GM21737 (cell line): ENCODE measurements around the gene KCNS1.

Experiments used
- ATAC-seq: cut with Tn5 transposase; IDR thresholded peaks from one replicate; pipeline ENCODE4 v1.9.1; 2021; ENCODE audit warnings: mild to moderate bottlenecking, moderate library complexity; ENCODE audit not compliant: unreplicated experiment

KCNS1 gene

GRCh38 chr20:45110301-45110700 lies 9.4 kb upstream of the KCNS1 start:
- ATAC-seq, result no peak

GRCh38 chr20:45109634-45110033 lies 8.7 kb upstream of the KCNS1 start:
- ATAC-seq, result no peak

DNA sequence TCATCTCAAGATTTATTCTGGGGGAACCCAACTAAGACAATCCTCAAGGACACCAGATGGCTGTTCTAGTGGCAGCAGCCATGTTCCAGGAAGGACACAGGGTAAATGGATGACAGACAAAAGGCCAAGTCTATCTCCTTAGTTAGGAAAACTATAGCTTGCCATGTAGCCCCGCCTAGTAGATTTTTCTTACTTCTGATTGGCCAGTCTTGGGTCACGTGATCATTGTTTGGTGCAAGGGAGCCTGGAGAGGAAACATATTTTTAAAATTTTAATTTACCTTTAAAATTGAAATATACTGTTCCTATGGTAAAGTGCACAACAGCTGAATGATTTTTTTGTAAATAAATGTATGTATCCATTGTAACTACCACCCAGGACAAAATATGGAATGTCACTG lies 4.4 kb upstream of the KCNS1 start:
- no peak for ATAC-seq

GRCh38 chr20:45104786-45105185 lies 3.9 kb upstream of the KCNS1 start:
- no peak for ATAC-seq

- no peak for ATAC-seq
Measured at GRCh38 chr20:45103072-45103471, 2.1 kb upstream of the KCNS1 start.

DNA sequence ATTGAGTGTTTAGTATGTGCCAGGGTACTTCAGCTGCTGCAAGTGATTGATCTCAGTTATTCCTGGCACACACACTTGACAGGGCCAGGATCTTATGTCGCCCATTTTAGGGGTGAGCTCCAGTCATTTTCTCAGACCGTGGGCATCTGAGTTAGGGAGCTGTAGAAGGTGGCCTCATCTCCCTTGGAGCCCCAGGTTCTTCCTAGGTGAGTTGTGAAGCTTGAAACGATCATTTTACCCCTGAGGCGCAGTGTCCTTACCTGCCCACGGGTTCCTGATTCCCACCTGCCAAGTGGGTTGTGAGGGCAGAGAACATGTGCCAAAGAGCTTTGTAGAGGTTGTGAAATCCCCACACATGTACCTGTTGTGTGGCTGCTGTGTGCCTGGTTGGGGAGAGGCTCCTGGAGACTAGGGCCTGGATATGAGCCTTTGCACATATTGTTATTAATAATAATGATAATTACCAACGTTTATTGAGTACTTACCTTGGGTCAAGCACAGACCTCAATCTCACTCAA lies 465 bp upstream of the KCNS1 start:
- ATAC-seq, result no peak

DNA sequence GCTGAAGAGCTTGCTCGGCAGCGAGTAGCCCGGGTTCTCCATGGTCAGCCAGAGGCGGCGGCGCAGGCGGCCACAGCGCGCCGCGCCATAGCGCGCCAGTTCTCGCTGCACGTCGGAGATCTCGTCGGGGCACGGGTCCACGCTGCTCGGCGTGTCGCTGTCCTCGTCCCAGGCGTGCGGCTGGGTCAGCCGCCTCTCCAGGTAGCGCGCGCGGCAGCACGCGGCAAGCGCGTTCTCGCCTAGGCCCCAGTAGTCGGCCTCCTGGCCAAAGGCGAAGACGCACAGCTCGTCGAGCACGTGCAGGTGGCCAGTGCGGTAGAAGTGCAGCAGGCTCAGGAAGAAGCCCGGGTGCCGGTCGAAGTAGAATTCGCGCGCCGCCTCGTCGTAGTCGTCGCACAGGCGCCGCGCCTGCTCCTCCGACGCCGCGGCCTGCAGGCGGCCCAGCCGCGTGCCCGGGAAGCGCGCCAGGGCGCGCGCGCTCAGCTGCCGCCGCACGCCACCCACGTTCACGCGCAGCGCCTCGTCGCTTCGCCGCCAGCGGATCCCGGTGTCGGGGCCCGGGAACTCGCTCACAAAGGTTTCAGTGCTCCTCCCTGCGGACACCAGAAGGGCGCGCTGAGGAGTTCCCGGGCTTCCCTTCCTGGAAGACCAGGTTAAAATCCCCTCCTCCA lies 2.7 kb downstream of the KCNS1 start:
- ATAC-seq, result no peak

DNA sequence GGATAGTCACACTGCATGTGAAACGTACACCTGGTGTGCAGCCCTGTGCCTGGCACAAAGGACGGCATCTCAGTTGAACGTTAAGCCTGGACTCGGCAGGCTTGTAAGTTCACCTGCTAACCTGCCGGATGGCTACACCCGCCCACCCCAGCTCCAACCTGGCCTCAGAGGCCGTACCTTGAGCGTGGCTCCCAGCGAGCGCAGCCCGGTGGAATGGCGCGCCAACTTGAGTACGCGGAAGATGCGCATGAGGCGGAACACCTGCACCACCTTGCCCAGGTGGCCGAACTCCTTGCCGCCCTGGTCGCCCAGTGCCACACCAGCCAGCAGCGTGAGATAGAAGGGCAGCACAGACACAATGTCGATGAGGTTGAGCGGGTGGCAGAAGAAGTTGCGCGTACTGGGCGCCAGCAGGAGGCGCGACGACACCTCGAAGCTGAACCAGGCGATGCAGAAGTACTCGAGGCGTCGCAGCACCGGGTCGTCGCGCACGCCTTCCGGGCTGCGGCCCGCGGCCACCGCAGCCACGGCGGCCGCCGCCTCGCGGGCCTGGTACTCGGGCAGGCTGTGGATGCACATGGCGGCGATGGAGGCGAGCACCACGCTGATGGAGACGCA lies 3.3 kb downstream of the KCNS1 start:
- no peak for ATAC-seq

GRCh38 chr20:45096781-45097180 lies 4.1 kb downstream of the KCNS1 start:
- ATAC-seq, result no peak

- no peak for ATAC-seq
Measured at GRCh38 chr20:45095805-45096238, 5.1 kb downstream of the KCNS1 start.

DNA sequence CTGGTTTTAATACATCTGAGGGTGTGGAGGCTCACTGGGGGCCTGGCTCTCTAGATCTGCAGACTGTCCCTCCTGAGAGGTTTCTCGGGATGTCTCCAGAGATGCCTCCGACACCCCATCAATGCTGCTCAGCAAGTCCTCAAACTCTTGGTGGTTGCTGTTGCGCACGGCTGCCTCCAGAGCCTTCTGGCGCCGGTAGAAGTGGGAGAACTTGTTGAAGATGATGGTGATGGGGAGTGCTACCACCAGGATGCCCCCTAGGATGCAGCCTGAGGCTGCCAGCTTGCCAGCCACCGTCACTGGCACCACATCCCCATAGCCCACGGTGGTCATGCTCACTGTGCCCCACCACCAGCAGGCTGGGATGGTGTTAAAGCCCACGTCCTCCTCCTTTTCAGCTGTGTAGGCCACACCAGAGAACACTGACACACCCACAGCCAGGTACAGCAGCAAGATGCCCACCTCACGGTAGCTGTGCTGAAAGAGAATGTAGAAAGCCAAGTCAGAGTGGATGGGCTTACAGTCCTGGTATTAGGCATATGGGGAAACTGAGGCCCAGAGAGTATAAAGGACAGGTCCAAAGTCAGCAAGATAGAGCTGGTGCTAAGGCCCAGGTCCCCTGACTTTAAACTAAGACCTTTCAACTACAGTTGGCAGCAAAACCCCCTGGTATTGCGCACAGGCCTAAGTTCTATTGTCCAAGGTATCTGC lies 5.9 kb downstream of the KCNS1 start:
- no peak for ATAC-seq

GRCh38 chr20:45094201-45094600 lies 6.7 kb downstream of the KCNS1 start:
- ATAC-seq, result no peak

DNA sequence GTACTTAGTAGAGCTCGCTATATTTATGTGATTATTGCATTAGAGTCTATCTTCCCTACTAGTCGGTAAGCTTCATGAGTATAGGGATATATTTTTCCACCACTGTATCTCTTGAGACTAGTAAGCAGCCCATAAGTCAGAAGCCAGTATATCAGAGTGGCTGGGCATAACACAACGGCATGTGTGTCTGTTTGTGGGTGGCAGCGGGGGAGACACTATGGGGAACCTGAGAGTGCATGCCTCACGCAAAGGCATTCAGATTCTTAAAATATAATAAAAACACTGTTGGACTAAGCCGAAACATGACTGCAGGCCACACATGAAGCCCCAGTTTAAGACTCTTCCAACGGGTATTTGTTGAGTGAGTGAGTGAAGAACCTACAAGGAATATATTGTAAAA lies 8.0 kb downstream of the KCNS1 start:
- no peak for ATAC-seq

- ATAC-seq, result no peak
Measured at GRCh38 chr20:45091366-45091765, 9.6 kb downstream of the KCNS1 start.

DNA sequence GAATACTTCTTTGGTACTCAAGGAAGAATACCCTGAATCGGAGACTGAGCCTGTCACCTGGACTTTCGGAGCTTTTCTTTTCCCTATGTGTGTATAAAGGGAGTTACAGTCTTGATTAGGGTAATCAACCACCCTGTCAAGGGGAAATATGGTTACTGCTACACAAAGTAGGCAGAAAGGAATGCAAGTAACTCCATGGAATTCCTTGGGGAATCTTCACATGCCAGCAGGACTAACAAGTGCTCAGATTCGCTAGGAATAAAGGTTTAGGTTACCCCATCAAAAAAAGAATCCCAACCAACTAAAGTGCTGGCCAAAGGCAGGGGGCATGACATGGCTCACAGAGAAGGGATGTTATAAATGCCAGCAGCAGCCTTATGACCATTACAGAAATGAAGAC lies 10.4 kb downstream of the KCNS1 start:
- ATAC-seq, result no peak

GRCh38 chr20:45088247-45088646 lies 12.7 kb downstream of the KCNS1 start:
- no peak for ATAC-seq

- no peak for ATAC-seq
Measured at GRCh38 chr20:45087814-45088213, 13.1 kb downstream of the KCNS1 start.

GRCh38 chr20:45087097-45087790 lies 13.7 kb downstream of the KCNS1 start:
- no peak for ATAC-seq

GRCh38 chr20:45085867-45086266 lies 15.1 kb downstream of the KCNS1 start:
- ATAC-seq, result no peak

DNA sequence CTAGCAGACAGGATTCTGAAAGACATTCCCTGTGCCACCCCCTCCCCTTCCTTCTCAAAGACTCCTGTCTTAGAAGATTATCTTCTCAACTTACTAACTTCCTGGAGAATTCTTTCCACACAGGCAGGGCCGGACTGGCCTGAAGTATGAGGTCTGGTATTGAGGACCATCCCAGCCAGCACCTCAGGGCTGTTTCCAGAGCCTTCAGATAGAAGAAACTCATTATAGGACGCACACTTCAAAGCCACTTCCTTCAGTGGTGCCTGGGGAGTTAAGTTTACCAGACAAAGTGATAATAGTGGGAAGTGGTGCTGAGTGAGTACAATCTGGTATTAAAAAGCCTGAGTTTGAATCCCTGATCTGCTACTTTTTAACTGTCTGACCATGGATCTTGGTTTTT lies 15.6 kb downstream of the KCNS1 start:
- no peak for ATAC-seq

- ATAC-seq, result no peak
Measured at GRCh38 chr20:45083127-45083526, 17.8 kb downstream of the KCNS1 start.
